NCI-H446 (cell line): ENCODE results near the gene TCAP.

Source experiments
- DNase-seq, 2 experiments: peaks; one replicate each; lab custom pipeline; 2025; lab: John Stamatoyannopoulos, UW

Gene TCAP

DNA sequence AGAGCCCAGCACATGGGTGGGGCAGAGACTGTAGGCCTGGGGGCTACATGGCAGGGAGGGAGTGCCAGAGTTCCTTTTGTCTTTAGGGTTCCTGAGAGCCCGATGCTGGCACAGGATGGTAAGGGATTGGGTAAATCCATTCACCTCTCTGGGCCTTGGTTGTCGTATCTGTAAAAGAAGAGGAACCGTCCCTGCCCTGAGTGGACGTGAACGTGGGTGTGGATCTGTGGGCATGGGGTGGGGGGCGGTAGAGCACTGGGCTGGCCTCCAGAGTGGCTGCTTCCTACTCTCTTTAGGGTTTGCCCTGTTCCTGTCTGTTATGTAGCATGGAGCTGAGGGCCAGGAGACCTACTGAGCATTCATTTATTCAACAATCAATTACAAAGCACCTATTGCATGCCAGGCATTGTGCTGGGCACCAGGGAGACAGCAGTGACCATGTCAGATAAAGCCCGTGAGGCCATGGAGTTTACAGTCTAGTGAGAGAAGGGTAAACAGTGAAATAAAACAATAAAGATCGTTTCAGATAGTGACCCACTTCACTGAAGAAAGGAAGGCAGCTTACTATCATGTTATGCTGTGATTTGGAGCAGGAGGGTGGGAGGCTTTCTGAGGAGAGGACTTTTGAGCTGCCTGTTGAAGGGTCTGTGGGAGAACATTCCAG lies 13.1 kb upstream of the TCAP start:
- DNase-seq: no peak

DNA sequence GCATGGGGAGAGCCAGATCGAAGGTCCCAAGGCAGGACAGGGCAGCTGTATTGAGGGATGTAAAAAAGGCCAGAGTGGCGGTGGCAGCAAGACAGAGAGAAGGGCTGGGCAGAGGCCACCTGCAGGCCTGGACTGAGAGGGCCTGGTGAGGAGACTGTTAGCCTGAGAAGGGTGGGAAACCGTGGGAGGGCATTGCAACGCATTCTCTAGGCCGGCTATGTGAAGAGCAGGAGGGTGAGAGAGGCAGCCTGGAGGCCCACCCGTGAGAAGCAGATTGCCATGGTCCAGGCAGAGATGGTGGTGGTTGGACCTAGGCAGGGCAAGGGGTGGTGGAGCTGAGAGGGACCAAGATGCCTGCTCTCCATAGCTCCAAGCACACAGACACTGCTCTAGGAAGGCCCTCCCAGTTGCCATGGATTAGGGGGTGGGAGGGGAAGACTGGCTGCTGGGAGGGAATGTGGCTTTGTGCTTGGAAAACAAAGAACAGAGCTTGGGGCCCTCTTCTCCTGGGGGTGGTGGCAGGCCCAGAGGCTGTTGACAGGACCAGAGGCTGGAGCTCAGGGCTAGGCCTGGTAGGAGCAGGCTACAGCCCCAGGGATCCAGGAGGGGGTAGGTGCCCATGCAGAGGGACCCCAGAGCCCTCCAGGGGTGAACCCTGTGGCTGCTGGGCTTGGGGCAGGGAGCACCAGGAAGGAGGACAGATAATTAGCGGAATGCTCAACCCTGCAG lies 12.4 kb upstream of the TCAP start:
- DNase-seq: no peak

DNA sequence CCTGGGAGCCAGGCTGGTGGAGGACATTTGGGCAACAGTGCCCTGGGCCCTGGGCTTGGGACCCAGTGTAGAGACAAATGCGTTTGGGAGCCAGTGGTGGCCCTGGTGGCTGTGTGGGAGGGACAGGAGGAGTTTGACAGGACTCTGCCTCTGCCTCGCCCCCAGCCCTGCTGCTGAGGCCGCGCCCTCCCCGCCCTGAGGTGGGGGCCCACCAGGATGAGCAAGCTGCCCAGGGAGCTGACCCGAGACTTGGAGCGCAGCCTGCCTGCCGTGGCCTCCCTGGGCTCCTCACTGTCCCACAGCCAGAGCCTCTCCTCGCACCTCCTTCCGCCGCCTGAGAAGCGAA lies 11.9 kb upstream of the TCAP start:
- DNase-seq: no peak

DNA sequence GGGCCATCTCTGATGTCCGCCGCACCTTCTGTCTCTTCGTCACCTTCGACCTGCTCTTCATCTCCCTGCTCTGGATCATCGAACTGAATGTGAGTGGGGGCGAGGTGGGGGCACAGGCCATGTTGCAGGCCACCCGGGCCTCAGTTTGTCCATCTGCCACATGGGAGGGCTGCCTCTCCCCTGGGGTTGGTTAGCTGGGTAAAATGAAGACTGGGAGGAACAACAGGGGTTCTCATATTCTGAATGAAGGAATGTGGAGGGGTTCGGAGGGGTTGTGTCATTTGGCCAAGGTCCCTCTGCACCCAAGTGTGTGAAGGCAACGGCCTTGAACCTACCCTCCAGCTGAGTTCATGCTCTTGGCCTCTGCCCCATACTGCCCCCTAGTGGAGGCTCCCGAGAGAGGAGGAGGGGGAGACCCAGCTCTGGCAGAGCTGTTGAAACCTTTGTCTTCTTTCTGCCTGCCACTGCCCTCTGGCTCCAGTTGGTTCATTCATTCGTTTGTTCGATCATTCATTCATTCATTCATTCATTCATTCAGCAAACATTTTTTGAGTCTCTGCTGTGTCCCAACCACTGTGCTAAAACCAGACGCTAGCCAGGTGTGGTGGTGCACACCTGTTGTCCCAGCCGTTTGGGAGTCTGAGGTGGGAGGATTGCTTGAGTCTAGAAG lies 11.4 kb upstream of the TCAP start:
- DNase-seq: peak in 1 of 2 experiments; percentile 44

DNA sequence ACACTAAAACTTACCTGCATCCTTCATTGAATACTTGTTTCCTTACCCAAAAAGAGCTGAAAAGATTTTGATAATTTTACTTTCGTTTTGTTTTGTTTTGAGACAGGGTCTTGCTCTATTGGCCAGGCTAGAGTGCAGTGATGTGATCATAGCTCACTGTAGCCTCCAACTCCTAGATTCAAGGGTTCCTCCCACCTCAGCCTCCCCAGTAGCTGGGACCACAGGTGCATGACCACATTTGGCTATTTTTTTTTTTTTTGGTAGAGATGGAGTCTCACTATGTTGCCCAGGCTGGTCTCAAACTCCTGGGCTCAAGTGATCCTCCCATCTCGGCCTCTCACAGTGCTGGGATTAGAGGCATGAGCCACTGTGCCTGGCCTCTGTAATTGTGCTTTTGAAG lies 10.0 kb upstream of the TCAP start:
- DNase-seq: no peak

DNA sequence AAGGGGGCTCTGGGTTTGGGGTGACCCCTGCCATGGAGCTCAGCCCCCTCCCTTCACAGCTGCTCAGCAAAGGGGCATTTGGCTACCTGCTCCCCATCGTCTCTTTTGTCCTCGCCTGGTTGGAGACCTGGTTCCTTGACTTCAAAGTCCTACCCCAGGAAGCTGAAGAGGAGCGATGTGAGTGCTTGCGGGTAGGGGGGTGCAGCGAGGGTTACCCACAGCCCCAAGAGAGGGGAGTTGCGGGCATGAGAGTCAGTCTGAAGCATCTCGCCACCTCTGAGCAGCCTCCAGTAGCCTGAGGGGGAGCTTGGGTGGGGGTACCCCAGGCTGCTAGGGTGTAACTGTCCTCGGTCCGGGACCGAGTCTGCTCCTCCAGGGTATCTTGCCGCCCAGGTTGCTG lies 6.8 kb upstream of the TCAP start:
- DNase-seq: no peak

DNA sequence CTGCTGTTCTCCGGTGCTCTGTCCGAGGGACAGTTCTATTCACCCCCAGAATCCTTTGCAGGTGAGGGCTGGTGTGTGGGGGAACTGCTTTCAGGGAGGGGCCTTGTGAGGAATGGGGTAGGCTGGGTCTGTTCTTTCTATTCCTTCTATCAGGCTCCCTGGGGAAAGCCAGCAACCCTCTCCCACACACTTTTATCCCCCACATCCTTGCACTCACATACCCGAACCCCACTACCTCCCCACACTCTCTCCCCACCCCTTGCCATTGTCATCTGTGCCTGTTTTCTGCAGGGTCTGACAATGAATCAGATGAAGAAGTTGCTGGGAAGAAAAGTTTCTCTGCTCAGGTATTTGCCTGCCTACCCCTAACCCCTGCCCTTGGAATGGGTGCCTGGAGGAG lies 6.4 kb upstream of the TCAP start:
- no peak for DNase-seq

DNA sequence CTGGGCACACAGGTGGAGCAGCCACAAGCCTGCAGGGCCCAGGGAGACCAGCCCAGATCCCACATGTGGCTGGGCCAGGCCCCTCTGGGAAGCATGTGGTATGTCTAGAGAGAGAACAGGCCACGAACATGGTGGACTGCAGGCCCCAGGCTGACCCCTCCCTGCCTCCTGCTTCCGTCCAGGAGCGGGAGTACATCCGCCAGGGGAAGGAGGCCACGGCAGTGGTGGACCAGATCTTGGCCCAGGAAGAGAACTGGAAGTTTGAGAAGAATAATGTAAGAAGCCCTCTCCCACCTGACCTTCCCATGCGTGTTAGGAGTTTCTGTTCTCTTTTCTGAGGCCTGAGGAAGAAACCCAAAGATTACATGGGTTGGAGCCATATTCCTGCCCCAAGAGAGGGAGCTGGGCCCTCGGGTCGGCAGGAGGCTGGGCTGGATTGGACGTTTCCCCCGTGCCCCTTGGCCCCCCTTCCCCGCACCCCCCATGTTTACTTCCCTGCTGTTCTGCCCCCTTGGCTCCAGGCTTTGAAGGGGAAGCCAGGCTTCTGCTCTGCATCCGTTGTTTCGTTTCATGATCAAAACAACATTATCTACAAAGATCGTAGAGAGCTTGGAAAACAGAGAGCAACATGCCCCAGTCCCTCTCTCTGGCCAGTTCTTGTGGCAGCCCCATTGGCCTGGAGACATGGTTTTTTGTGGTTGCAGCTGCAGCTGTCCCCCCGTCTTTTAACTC lies 5.7 kb upstream of the TCAP start:
- DNase-seq: no peak

DNA sequence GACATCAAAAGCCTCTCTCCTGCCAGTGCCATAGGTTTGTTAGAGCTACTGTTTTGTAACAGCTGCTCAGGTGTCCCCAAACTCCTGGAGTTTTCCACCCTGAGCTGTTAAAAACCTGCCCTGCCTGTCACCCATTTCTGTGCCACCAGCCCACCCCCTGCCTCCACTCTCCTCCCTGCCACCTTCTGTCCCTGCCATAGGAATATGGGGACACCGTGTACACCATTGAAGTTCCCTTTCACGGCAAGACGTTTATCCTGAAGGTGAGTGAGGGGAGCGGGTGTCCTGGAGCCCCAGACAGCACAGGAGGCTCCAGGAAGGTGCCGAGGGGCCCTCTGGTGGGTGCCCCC lies 5.2 kb upstream of the TCAP start:
- DNase-seq: no peak

DNA sequence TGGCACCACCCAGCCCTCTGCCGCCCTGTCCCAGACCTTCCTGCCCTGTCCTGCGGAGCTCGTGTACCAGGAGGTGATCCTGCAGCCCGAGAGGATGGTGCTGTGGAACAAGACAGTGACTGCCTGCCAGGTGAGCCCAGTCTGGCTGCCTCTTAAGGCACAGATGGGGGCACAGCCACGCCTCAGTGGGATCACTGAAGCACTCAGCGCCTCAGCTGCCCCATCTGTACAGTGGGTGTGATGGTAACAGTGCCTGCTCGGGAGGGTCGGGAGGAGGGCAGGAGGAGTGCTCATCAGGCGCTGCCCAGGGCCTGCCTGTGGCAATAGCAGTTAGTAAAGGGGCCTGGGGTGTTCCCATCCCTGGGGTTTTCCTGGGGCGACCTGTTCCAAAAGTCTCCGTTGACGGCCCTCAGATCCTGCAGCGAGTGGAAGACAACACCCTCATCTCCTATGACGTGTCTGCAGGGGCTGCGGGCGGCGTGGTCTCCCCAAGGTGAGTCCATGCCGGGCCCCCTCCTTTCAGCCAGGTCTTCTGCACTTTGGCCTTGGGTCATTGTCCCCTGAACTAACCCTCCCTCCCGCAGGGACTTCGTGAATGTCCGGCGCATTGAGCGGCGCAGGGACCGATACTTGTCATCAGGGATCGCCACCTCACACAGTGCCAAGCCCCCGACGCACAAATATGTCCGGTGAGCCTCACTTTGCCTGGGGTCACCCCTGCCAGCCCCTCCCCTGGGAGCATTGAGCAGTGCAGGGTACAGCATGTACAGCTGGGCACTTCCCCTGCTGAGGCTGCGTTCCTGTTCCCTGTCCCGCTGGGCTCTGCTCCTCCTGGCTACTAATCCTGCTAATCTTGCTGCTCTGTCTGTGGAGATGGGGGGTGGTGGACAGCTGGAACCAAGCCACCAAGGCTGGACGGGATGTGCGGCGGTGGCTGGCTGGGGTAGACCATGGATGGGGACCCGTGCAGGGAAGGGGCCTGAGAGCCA lies 4.5 kb upstream of the TCAP start:
- DNase-seq: no peak

DNA sequence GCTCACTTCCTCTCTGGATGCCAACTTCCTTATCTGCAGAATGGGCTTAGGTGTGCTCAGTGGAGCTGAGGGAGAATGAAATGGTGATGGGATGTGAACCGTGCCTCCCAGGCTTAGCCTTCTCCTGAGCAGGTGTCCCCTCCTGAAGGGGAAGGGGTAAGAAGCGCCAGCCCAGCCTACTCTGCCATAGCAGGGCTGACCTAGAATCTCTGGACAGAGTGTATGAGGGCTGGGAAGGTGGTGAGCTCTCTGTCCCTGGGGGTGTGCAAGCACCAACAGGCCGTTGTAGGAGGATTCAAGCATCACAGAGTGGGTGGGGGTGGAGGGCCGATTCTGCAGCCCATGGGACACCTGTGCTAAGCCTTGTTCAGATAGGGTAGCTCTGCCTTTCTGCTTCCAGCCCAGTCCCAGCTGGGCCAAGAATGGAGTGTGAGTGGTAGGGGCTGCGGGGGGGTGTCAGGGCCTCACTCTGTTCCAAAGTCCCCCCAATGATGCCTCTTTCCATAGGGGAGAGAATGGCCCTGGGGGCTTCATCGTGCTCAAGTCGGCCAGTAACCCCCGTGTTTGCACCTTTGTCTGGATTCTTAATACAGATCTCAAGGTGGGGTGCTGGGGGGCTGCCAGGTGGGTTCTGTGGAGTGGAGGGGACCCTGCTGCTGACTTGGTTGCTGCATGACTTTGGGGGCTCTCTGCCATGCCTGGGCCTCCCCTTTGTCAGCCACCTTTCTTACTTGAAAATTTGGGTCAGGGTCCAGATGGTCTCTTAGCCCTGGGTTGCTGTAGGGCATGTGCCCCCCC lies 3.2 kb upstream of the TCAP start:
- no peak for DNase-seq

DNA sequence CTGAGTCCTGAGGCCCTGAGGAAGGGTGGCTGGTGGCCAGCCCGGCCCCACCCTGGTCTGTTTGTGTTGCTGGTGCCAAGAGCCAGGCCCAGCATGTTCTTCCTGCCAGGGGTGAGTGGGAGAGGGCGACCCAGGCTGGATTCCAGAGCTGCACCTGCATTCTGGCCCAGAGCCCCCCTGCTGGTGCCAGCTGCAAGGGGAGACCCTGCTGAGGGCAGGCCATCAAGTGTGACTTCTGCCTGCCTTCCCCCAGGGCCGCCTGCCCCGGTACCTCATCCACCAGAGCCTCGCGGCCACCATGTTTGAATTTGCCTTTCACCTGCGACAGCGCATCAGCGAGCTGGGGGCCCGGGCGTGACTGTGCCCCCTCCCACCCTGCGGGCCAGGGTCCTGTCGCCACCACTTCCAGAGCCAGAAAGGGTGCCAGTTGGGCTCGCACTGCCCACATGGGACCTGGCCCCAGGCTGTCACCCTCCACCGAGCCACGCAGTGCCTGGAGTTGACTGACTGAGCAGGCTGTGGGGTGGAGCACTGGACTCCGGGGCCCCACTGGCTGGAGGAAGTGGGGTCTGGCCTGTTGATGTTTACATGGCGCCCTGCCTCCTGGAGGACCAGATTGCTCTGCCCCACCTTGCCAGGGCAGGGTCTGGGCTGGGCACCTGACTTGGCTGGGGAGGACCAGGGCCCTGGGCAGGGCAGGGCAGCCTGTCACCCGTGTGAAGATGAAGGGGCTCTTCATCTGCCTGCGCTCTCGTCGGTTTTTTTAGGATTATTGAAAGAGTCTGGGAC lies 2.4 kb upstream of the TCAP start:
- no peak for DNase-seq

DNA sequence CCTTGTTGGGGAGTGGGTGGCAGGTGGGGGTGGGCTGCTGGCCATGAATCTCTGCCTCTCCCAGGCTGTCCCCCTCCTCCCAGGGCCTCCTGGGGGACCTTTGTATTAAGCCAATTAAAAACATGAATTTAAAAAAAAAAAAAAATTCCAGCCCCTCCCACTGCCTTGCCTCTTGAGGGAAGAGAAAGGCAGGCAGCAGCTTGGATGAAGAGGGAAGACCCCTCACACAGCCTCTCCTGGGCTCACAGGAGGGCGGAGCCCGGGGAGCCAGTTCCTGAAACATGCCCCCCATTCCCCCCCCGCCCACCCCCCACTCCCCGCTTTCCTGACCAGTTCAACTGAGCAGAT lies 1.8 kb upstream of the TCAP start:
- no peak for DNase-seq

DNA sequence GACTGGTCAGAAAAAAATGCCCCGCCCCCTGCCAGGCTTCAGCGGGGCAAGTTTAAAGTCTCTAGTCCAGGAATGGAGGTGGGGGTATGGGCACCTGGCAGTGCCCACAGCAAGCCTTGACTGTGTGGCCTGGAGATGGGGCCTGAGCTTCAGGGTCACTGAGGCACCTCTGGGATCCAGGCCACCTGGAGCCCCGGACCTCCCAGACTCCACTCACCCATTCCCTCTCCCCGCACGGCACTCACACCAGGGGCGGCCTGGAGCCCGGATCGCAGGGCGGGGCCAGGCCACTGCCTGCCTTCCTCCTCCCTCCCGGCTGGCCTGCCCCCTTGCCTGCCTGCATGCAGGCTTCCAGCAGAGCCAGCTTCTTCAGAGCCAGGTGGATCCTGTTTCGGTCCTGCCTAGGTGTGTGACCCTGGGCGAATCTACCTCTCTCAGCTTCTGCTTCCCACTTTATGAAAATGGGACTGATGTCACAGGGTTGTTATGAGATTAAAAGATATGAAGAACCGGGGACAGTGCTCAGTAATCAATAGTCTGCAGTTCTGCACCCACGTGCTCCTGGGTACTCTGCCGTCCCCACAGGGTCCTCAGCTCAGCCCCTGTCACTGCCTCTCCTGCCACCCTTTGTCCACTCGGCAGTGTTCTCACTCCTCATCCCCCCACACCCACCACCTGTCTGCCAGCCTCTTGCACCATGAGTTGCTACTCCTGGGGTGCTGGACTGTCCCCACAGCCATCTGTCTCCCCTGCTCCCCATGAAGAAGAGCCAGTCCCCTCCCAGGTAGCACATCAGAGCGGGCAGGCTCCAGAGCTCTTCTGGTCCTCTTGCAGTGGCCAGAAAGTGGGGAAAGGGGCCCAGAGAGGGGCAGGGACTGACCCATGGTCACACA lies 1.2 kb upstream of the TCAP start:
- no peak for DNase-seq

DNA sequence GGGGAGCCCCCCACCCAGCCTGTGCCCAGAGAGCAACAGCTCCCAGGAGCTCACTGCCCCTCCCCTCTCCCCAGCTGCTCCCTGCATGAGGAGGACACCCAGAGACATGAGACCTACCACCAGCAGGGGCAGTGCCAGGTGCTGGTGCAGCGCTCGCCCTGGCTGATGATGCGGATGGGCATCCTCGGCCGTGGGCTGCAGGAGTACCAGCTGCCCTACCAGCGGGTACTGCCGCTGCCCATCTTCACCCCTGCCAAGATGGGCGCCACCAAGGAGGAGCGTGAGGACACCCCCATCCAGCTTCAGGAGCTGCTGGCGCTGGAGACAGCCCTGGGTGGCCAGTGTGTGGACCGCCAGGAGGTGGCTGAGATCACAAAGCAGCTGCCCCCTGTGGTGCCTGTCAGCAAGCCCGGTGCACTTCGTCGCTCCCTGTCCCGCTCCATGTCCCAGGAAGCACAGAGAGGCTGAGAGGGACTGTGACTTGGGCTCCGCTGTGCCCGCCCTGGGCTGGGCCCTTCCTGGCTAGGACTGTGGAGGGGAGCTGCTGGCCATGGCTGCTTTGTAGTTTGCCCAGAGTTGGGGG lies 584 bp downstream of the TCAP start:
- DNase-seq: no peak

DNA sequence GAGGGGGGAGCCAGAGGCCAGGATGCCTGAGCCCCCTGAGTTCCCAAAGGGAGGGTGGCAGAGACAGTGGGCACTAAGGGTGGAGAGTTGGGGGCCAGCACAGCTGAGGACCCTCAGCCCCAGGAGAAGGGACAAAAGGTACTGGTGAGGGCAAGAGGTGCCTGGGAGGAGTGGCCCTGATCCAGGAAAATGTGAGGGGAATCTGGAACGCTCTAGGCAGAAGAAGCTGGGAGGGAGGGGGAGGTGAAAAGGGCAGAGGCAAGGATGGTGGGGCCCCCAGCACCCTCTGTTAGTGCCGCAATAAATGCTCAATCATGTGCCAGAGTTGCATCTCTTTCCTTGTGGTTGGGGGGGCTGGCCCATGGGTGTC lies 1.1 kb downstream of the TCAP start:
- no peak for DNase-seq

DNA sequence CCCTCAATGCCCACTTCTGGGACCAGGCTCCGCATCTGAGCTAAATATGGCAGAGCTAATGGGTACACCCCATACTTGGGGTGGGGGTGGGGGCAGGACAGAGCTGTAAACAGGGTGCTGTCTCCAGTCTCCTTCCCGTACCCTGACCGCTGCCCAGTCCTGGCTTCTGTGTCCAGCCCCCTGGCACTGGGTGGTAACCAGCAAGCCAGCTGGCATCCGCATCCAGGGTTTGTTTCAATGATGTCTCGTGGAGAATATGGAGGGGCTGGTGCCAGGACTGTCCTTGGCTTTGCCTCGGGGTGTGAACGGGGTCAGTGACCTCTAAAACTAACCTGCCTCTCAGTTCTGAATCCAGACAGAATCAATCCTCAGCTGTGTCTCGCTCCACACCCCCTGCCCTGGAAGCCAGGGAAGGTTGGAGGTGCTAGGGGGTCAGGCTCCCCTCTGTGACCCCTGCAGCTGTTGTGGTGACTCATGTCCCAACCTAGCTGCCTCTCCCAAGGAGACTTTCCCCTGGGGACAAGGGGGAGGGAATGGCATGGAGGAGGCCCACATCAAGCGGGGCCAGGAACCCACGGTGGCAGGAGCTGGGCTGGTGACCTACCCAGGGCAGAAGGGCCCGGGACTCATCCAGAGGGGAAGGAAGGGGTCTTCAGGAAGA lies 1.6 kb downstream of the TCAP start:
- DNase-seq: no peak

DNA sequence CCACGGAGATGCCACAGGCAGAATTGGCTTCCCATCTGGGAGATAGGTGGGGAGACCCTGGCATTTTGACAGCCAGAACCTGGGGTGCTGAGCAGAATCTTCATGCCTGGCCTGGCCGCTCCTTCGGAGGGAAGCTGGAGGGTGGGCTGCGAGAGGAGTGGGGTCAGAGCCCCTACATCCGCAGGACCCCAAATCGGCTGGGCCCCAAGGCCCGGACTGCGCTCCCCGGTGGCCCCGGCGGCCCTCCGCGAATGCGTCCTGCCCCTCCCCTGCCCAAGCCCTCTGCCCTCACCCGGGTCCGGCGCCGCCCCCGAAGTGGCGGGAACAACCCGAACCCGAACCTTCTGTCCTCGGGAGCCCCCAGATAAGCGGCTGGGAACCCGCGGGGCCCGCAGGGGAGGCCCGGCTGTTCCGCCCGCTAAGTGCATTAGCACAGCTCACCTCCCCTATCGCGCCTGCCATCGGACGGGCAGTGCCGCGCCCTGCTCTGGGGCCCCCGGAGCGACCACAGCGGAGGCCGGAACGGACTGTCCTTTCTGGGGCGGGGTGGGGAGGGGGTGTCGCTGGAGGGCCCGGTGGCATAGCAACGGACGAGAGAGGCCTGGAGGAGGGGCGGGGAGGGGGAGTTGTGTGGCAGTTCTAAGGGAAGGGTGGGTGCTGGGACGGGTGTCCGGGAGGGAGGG lies 2.3 kb downstream of the TCAP start:
- no peak for DNase-seq
